Measurements from ENCODE around the gene MRPS6.

MRPS6 gene

DNA sequence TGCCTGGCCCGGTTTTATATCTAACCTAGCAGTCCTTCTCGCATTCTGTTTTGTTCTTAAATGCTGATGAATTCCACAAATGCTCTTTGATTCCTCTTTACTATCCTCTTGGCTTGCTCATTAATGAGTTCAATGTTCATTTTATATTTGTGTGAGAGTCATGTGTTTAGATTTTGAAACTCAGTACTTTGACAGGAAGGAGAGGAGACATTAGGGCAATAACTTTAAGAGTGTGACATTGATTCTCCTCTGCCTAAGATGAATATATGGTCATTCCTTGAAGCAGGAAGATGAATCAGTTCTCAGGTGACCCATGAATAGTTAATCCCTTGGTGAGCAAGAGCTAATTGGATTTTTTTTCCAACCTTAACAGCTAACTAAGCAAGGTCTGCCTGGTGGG lies 84.1 kb downstream of the MRPS6 start:
- no peak for TF ChIP-seq ZFX (IDR thresholded peaks at IDR 0.05; ENCODE audit: borderline replicate concordance)
- TF ChIP-seq, protein P1, sequence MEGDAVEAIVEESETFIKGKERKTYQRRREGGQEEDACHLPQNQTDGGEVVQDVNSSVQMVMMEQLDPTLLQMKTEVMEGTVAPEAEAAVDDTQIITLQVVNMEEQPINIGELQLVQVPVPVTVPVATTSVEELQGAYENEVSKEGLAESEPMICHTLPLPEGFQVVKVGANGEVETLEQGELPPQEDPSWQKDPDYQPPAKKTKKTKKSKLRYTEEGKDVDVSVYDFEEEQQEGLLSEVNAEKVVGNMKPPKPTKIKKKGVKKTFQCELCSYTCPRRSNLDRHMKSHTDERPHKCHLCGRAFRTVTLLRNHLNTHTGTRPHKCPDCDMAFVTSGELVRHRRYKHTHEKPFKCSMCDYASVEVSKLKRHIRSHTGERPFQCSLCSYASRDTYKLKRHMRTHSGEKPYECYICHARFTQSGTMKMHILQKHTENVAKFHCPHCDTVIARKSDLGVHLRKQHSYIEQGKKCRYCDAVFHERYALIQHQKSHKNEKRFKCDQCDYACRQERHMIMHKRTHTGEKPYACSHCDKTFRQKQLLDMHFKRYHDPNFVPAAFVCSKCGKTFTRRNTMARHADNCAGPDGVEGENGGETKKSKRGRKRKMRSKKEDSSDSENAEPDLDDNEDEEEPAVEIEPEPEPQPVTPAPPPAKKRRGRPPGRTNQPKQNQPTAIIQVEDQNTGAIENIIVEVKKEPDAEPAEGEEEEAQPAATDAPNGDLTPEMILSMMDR (IDR thresholded peaks at IDR 0.05): no peak
- H3K27ac ChIP-seq: no peak overlapping the region

DNA sequence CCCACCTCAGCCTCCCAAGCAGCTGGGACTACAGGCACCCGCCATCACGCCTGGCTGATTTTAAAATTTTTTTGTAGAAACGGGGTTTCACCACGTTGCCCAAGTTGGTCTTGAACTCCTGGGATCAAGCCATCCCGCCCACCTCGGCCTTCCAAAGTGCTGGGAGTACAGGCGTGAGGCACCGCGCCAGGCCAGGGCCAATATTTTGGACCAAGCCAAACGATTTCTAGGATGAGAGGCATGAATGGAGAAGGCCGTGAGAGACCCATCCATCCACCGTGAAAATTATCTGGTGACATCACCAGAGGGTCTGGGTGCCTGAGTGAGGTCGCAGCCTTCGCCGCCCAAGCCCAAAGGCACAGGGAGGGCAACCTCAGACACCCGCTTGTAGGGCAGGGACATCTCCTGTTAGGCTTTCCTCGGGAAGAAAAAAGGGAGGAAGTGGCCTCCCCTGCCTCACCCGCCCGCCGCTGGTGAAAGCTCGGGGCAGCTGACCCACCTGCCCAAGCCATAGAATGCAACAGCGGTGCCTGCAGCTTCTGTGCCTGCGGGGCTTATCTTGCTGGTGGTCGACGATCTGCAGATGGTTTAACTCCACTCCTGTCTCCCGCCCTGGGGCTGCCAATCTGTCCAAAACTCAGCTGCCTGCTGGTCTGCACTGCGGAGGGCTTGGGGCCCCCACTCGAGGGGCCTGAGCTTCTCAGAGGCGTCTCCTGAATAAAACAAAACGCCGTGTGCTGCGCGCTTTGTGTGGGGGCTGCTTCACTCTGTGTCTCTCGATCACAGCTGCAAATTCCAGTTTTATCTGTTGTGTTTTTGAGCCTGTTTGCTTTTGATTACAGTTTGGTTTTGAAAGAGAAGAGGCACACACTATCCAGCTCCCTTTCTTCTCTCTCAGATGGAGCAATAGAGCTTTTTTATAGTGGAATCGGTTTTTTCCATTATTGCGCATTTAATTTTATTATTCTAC lies 85.8 kb downstream of the MRPS6 start:
- H3K27ac ChIP-seq: no peak overlapping the region

DNA sequence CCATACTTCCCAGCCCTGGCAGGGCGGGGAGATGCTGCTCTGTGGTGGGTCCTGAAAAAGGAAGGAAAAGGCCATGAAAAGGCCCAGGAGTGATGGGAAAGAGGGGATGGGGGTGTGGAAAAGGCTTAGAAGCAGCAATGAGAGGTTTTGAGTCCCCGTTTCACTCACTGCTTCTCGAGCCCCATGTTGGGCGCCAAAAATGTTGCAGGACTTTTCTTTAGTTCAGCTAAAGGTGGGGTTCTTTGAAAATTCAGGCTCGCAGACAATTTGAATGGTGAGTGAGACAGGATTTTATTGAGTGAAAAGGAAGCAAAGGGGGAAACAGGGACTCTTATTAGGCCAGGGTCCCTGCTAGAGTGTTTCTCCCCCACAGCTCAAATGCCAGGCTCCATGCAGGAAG lies 93.1 kb downstream of the MRPS6 start:
- TF ChIP-seq, protein P1 (IDR thresholded peaks at IDR 0.05): no peak
- no peak for TF ChIP-seq ZFX (IDR thresholded peaks at IDR 0.05; ENCODE audit: borderline replicate concordance)
- H3K27ac ChIP-seq: no peak overlapping the region

More for the DNA sequence above, 85.8 kb downstream of the MRPS6 start:
- TF ChIP-seq, protein P1 (IDR thresholded peaks at IDR 0.05): no peak
- TF ChIP-seq ZFX (IDR thresholded peaks at IDR 0.05; ENCODE audit: borderline replicate concordance): no peak

DNA sequence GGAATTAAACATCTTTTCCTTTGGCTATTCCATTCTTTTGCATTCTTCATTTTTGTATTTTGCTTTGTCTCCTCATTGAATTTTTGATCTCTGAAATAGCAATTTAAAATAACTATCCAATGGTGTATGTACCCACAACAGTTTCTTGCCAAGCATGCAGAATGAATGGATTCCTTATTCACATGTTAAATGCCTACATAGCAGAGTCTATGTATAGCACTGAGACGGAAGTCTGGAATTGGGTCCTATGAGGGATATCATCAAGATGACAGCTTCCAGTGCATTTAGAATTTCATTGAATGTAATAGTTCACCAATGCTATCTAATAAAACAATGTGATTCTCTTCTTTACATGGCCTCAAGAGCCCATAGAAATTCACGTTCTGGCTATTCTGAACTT lies 97.5 kb downstream of the MRPS6 start:
- TF ChIP-seq, protein P1 (IDR thresholded peaks at IDR 0.05): no peak
- no peak for TF ChIP-seq ZFX (IDR thresholded peaks at IDR 0.05; ENCODE audit: borderline replicate concordance)
- no peak overlapping the region for H3K27ac ChIP-seq

GRCh38 chr21:34174470-34174869 lies 101.1 kb downstream of the MRPS6 start:
- H3K27ac ChIP-seq: no peak overlapping the region
- TF ChIP-seq, protein P1 (IDR thresholded peaks at IDR 0.05): no peak
- no peak for TF ChIP-seq ZFX (IDR thresholded peaks at IDR 0.05; ENCODE audit: borderline replicate concordance)

DNA sequence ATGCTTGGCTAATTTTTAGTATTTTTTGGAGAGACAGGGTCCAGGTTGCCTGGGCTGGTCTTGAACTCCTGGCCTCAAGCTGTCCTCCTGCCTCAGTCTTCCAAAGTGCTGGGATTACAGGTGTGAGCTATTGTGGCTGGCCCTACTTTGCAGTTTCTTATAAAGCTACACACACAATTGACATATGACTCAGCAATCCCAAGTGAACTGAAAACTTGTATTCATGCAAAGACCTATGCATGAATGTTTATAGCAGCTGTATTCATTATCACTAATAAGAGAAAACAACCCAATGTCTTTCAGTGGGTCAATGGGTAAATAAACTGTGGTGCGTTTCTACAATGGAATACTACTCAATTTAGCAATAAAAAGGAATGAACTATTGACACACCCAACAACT lies 103.1 kb downstream of the MRPS6 start:
- TF ChIP-seq, protein P1 (IDR thresholded peaks at IDR 0.05): no peak
- no peak overlapping the region for H3K27ac ChIP-seq

- no peak overlapping the region for H3K27ac ChIP-seq
- TF ChIP-seq, protein P1 (IDR thresholded peaks at IDR 0.05): no peak
- no peak for TF ChIP-seq ZFX (IDR thresholded peaks at IDR 0.05; ENCODE audit: borderline replicate concordance)
Measured at GRCh38 chr21:34177919-34178567, 104.7 kb downstream of the MRPS6 start.

Measured in 22Rv1 (cell line).